Activated T-cell treated with anti-CD3 and anti-CD28 coated beads, Interleukin-2, amount 50 U/mL, for 72 hours (primary cell): ENCODE measurements around the gene ERC2. TPM values are rescaled to one million over a fixed set of nuclear protein-coding genes. Genes with fewer than 3 reads are reported as not detected.

Source experiments
- ATAC-seq, 2 donors: fragments of 150-1000 bp; cut with Tn5 transposase; replicated peaks in 1 of 2; 2 replicates each; pipeline ENCODE4 v1.10.0; 2021; ENCODE audit warnings: moderate library complexity in 2 of 2, mild to moderate bottlenecking in 1 of 2
- DNase-seq, 2 donors: peaks; one replicate each; pipeline ENCODE4 v3.0.0; 2021 to 2022; ENCODE audit warnings: mixed read lengths in 1 of 2
- H3K27ac Mint-ChIP-seq: one replicate; pipeline ENCODE4 v1.8.0; 2022; ENCODE audit warnings: mild to moderate bottlenecking, moderate library complexity, mixed read lengths
- H3K27me3 Mint-ChIP-seq: one replicate; pipeline ENCODE4 v1.8.0; 2022; ENCODE audit warnings: low read depth, mixed read lengths
- H3K36me3 Mint-ChIP-seq, 2 donors: one replicate each; pipeline ENCODE4 v1.8.0; 2022; ENCODE audit warnings: mixed read lengths in 2 of 2, mild to moderate bottlenecking in 1 of 2; ENCODE audit not compliant: insufficient read depth in 2 of 2
- H3K4me1 Mint-ChIP-seq: one replicate; pipeline ENCODE4 v1.8.0; 2022; ENCODE audit warnings: low read depth, mixed read lengths
- H3K4me3 Mint-ChIP-seq, 2 donors: one replicate each; pipeline ENCODE4 v1.8.0; 2022; ENCODE audit warnings: mild to moderate bottlenecking in 2 of 2, mixed read lengths in 2 of 2, moderate library complexity in 2 of 2
- H3K9me3 Mint-ChIP-seq, 2 donors: one replicate each; pipeline ENCODE4 v1.8.0; 2022; ENCODE audit warnings: mixed read lengths in 2 of 2
- total RNA-seq, 2 donors: library from RNA; stranded (reverse); gene quantifications; one replicate each; pipeline ENCODE4 v1.2.3, GENCODE V29; 2022

Gene ERC2
- total RNA-seq, 2 donors from 2014 or later, result 0.19 to 0.35 TPM

GRCh38 chr3:56415652-56416051 lies 52.6 kb downstream of the ERC2 start:
- Mint-ChIP-seq H3K4me1 (no peaks in the 10 kb centered on the region), H3K4me3 (no peak overlapping the region), H3K27me3 (peaks cover 16% of the 10 kb centered on the region), H3K9me3 (no peaks in the 10 kb centered on the region), H3K27ac (no peak overlapping the region), H3K36me3 (no peaks in the 10 kb centered on the region)
- no peak for DNase-seq
- ATAC-seq, result no peak

GRCh38 chr3:56413911-56414310 lies 54.4 kb downstream of the ERC2 start:
- Mint-ChIP-seq H3K4me3 (no peak overlapping the region), H3K4me1 (no peaks in the 10 kb centered on the region), H3K36me3 (no peaks in the 10 kb centered on the region), H3K27ac (no peak overlapping the region), H3K9me3 (no peaks in the 10 kb centered on the region), H3K27me3 (peaks cover 8% of the 10 kb centered on the region)
- DNase-seq (no peak), ATAC-seq (no peak)

- Mint-ChIP-seq H3K4me3 (no peak overlapping the region), H3K36me3 (no peaks in the 10 kb centered on the region), H3K9me3 (no peaks in the 10 kb centered on the region), H3K27ac (no peak overlapping the region), H3K4me1 (no peaks in the 10 kb centered on the region), H3K27me3 (no peaks in the 10 kb centered on the region)
- ATAC-seq (no peak), DNase-seq (no peak)
These were observed 57.1 kb downstream of the ERC2 start for GRCh38 chr3:56411166-56411565.

- ATAC-seq, result no peak
- Mint-ChIP-seq H3K4me1 (no peaks in the 10 kb centered on the region), H3K9me3 (no peaks in the 10 kb centered on the region), H3K36me3 (no peaks in the 10 kb centered on the region), H3K27me3 (no peaks in the 10 kb centered on the region), H3K4me3 (no peak overlapping the region), H3K27ac (no peak overlapping the region)
- DNase-seq, result no peak
These were observed 57.7 kb downstream of the ERC2 start for GRCh38 chr3:56410576-56410975.

GRCh38 chr3:56409790-56410189 lies 58.5 kb downstream of the ERC2 start:
- Mint-ChIP-seq H3K27me3 (no peaks in the 10 kb centered on the region), H3K4me1 (no peaks in the 10 kb centered on the region), H3K4me3 (no peak overlapping the region), H3K36me3 (no peaks in the 10 kb centered on the region), H3K9me3 (no peaks in the 10 kb centered on the region), H3K27ac (no peak overlapping the region)
- DNase-seq, result no peak
- no peak for ATAC-seq

- DNase-seq (no peak), ATAC-seq (no peak)
- Mint-ChIP-seq H3K9me3 (no peaks in the 10 kb centered on the region), H3K27me3 (no peaks in the 10 kb centered on the region), H3K4me1 (no peaks in the 10 kb centered on the region), H3K36me3 (no peaks in the 10 kb centered on the region), H3K27ac (no peak overlapping the region), H3K4me3 (no peak overlapping the region)
These were observed 59.5 kb downstream of the ERC2 start for GRCh38 chr3:56408761-56409196.

GRCh38 chr3:56406826-56407515 lies 61.3 kb downstream of the ERC2 start:
- H3K4me1 Mint-ChIP-seq, result no peaks in the 10 kb centered on the region
- H3K36me3 Mint-ChIP-seq, result no peaks in the 10 kb centered on the region
- no peak overlapping the region for H3K4me3 Mint-ChIP-seq
- H3K27ac Mint-ChIP-seq, result no peak overlapping the region
- H3K27me3 Mint-ChIP-seq, result no peaks in the 10 kb centered on the region
- no peak for DNase-seq
- no peak for ATAC-seq
- H3K9me3 Mint-ChIP-seq, result peaks cover 0 to 1% of the 10 kb centered on the region in 2 donors

GRCh38 chr3:56404884-56405283 lies 63.4 kb downstream of the ERC2 start:
- Mint-ChIP-seq H3K4me1 (no peaks in the 10 kb centered on the region), H3K4me3 (no peak overlapping the region), H3K27me3 (peaks cover 2% of the 10 kb centered on the region), H3K27ac (no peak overlapping the region), H3K36me3 (no peaks in the 10 kb centered on the region), H3K9me3 (peaks cover 0 to 1% of the 10 kb centered on the region in 2 donors)
- ATAC-seq, result no peak
- DNase-seq, result no peak

- peaks cover 22% of the 10 kb centered on the region for H3K27me3 Mint-ChIP-seq
- peaks cover 0 to 1% of the 10 kb centered on the region in 2 donors for H3K9me3 Mint-ChIP-seq
- DNase-seq, result no peak
- ATAC-seq, result no peak
- no peak overlapping the region for H3K4me3 Mint-ChIP-seq
- H3K27ac Mint-ChIP-seq, result no peak overlapping the region
- H3K36me3 Mint-ChIP-seq, result no peaks in the 10 kb centered on the region
- H3K4me1 Mint-ChIP-seq, result no peaks in the 10 kb centered on the region
These were observed 69.6 kb downstream of the ERC2 start for GRCh38 chr3:56398659-56399058.

- H3K27ac Mint-ChIP-seq, result no peak overlapping the region
- peaks cover 29% of the 10 kb centered on the region for H3K27me3 Mint-ChIP-seq
- DNase-seq (no peak), ATAC-seq (no peak)
- no peaks in the 10 kb centered on the region for H3K4me1 Mint-ChIP-seq
- no peaks in the 10 kb centered on the region for H3K9me3 Mint-ChIP-seq
- H3K4me3 Mint-ChIP-seq, result no peak overlapping the region
- no peaks in the 10 kb centered on the region for H3K36me3 Mint-ChIP-seq
These were observed 70.5 kb downstream of the ERC2 start for GRCh38 chr3:56397798-56398197.

- Mint-ChIP-seq H3K4me1 (peaks cover 8% of the 10 kb centered on the region), H3K9me3 (peaks cover 0 to 2% of the 10 kb centered on the region in 2 donors), H3K27me3 (peaks cover 33% of the 10 kb centered on the region), H3K4me3 (no peak overlapping the region), H3K27ac (no peak overlapping the region), H3K36me3 (no peaks in the 10 kb centered on the region)
- peak; percentile 32 to 50 for ATAC-seq
- DNase-seq, result no peak
These were observed 79.0 kb downstream of the ERC2 start for GRCh38 chr3:56389183-56389830.

- no peak for DNase-seq
- Mint-ChIP-seq H3K36me3 (no peaks in the 10 kb centered on the region), H3K27me3 (peaks cover 23% of the 10 kb centered on the region), H3K27ac (no peak overlapping the region), H3K4me3 (no peak overlapping the region), H3K4me1 (no peaks in the 10 kb centered on the region), H3K9me3 (no peaks in the 10 kb centered on the region)
- ATAC-seq, result no peak
These were observed 85.2 kb downstream of the ERC2 start for GRCh38 chr3:56383092-56383491.

GRCh38 chr3:56379723-56380287 lies 88.5 kb downstream of the ERC2 start:
- peaks cover 28% of the 10 kb centered on the region for H3K27me3 Mint-ChIP-seq

More at GRCh38 chr3:56379723-56380287, 88.5 kb downstream of the ERC2 start:
- peaks cover 6% of the 10 kb centered on the region in 2 donors for H3K9me3 Mint-ChIP-seq
- DNase-seq, result no peak
- ATAC-seq, result no peak
- peaks cover 0 to 1% of the 10 kb centered on the region in 2 donors for H3K36me3 Mint-ChIP-seq
- H3K4me1 Mint-ChIP-seq, result no peaks in the 10 kb centered on the region
- no peak overlapping the region for H3K27ac Mint-ChIP-seq
- no peak overlapping the region for H3K4me3 Mint-ChIP-seq
